ENCODE results near the gene CETN3.

Gene CETN3

DNA sequence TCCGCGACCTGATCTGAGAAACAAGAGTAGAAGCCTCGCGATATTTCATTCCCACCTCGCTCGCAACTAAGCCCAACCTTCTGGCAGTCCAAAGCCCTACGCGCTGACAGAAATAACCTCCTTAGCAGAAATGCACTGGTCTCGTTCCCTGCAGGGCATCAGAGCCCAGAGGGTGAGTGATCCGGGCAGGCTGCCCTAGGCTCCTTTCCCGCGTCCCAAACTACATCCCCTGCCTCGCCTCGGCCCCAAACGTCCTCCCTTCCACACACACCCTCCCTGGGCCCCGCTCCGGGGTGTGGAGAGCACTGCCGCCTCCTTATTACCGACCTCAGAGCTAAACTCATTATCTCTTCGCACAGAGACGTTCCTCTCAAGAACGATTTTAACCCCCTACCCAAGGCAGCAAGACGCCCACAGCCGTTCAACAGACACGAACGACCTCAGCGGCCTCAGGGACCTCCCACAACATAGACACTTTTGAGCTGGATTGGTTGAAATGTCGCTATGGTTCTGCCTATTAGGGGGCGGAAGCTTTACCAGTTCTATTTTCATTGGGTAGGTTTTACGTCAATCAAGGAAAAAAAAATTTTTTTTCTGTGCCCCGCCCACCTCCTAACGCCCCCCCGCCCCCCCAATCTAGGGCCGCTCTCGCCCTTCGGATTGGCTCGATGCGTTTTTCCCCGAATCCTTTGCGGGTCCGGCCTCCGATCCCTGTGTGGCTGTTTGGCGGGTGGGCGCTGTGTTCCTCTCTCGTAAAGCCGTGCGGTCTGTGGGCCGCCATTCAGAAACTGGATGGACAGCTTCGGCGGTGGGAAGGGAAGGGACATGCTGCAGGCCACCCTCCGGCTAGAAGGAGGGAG is at the start of gene CETN3:
Gene CETN3 (minus strand): TSS at position 439 of the 860 bp plus-strand sequence. CDS start 95 bp downstream, at position 344.
- peak; percentile 93 for DNase-seq

- DNase-seq, result no peak
Measured at GRCh38 chr5:90446961-90447360, 37.4 kb upstream of the CETN3 start.

GRCh38 chr5:90440644-90441043 is 31.1 kb upstream of the CETN3 start:
- no peak for DNase-seq

DNA sequence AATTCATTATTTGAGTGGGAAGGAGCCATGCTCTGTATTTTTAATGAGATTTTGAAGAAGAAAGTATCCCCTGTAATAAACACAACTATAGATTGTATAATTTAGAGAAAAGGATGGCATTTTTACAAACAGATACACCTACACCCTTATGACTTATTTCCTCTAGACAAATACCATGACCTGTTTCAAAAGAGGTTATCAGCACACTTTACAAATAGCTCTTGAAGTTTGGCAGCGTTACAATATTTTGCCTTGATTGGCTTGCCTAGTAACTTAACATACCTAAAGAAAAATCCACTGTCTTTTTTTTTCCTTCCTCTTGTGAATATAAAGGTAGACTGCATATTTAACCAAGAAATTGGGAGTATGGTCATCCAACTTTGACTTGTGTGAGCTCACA is 28.5 kb upstream of the CETN3 start:
- DNase-seq, result no peak

- no peak for DNase-seq
Measured at GRCh38 chr5:90437663-90438062, 28.1 kb upstream of the CETN3 start.

DNA sequence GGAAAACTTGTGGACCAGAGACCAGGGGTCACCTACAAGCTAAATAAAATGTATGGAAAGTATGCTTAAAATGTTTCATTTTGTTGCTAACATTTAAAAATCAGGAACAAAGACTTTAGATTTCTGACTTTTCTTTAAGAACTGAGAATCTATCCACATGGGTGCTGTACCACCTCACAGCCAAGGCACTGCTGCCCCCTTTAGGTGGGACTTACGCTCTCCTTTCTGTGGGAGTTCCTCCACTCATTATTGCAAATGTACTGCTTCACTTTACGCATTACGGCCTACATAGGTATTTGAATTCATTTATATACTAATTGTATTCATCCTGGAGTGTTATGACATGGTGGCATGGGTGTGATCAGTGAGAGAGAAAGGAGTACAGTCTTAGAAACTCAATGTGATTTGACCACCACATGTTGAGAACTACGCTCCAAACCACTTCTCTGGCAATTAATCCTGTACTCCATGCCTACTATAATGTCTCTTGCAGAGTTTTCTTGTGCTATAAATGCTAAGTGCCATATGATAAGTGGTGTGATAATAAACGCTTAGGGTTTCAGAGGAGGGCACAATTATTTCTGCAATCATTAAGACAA is 24.7 kb upstream of the CETN3 start:
- no peak for DNase-seq

DNA sequence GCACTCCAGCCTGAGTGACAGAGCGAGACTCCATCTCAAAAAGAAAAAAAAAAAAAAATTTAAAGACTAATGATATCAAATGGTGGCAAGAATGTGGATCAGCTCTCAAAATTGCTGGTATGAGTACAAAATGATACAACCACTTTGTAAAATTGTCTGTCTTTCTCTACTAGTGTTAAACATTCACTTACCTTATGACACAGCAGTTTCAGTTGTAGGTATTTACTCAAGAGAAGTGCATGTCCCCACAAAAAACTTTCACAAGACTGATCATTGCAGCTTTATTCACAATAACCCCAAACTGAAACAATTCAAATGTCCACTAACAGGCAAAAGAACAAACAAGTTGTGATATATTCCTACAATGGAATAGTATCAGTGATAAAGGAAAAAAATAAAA is 14.7 kb upstream of the CETN3 start:
- DNase-seq, result no peak

DNA sequence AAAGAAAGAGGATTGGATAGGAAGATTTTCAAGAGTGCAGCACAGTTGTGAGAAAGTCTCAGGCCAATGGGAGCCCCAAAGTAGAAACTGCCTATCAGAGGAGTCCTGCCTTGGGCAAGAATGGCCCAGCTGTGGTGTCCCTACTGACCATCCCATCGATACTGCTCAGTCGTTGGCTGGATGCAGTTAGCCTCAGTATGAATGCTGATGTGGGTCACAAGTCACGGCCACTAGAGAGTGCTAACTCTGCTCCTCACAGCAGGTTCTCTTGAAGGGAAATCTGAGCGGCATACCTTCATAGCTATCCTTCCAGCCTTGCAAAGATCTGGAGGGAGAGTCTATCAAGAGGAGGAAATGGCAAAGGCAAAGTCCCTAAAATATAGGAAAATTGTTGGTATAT is 11.6 kb upstream of the CETN3 start:
- no peak for DNase-seq

- DNase-seq, result no peak
Measured at GRCh38 chr5:90418214-90418613, 8.7 kb upstream of the CETN3 start.

- DNase-seq, result no peak
Measured at GRCh38 chr5:90410178-90410762, 714 bp upstream of the CETN3 start.

DNA sequence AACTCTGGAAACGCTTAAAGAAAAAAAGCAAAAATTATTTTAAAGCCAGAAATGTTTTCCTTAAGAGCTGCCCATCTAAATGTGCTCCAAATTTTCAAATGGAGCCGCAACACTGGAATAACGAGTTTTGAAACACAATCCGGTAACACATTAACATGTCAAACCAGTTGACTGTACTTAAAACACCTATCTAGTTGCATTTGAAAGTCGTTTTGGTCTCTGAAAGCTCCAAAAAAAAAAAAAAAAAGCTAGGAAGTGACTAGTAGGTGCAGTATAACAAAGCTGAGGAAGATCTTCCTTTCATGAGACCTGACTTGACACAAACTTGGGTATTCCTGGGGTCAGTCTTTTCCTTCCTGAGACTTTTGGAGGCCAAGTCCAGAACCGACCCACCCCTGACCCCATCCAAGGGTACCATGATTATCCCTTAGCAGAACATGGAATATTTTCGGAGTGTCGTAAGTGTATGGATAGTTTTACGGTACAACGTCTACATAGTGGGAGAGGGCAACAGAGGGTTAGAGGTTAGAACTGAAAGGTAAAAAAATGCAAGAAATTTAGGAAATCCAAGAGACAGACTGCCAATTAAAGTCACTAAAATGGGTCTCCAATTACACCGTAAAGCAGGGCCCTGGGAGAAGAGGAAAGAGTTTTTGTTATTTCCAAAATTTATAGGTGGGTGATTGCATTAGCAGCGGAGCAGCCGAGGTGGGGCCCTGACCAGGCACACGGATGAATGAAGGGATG is 812 bp downstream of the CETN3 start:
- DNase-seq, result no peak

GRCh38 chr5:90406466-90406865 is 3.1 kb downstream of the CETN3 start:
- no peak for DNase-seq

GRCh38 chr5:90402521-90403255 is 6.9 kb downstream of the CETN3 start:
- DNase-seq, result no peak

- DNase-seq, result no peak
Measured at GRCh38 chr5:90399251-90399650, 10.3 kb downstream of the CETN3 start.

GRCh38 chr5:90398726-90399125 is 10.8 kb downstream of the CETN3 start:
- DNase-seq, result no peak

GRCh38 chr5:90395005-90395404 is 14.6 kb downstream of the CETN3 start:
- no peak for DNase-seq

DNA sequence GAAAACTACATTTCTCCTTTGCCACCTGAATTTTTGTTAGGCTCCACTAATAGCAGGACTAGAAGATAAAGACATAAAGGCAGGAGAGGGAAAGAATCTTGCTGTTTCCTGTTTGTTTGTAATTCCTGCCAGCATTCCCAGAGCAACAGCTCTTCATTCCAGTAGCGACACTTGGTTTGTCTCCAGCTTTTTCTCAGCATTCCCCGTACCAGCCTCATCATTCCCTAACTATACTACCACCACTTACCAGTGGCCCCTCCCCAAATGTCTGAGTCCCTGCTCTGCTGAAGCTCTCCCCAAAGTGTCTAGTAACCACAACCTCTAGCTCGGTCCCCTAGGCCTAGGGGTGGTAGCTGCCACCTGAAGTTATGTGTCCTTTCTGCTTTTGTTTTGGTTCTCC is 18.6 kb downstream of the CETN3 start:
- no peak for DNase-seq

GRCh38 chr5:90390326-90390725 is 19.2 kb downstream of the CETN3 start:
- DNase-seq, result no peak

GRCh38 chr5:90387508-90387907 is 22.0 kb downstream of the CETN3 start:
- DNase-seq, result no peak

GRCh38 chr5:90386099-90386710 is 23.4 kb downstream of the CETN3 start:
- DNase-seq, result no peak

- DNase-seq, result no peak
Measured at GRCh38 chr5:90384389-90384788, 25.2 kb downstream of the CETN3 start.

GRCh38 chr5:90383903-90384302 is 25.7 kb downstream of the CETN3 start:
- DNase-seq, result no peak
